Uterus (tissue), 4 donors: ENCODE results near the gene AGXT. TPM values are rescaled to one million over a fixed set of nuclear protein-coding genes. Genes with fewer than 3 reads are reported as not detected.

Experiments
- DNase-seq, 2 donors: peaks; one replicate each; pipeline ENCODE4 v3.0.0-alpha.2; 2019 to 2020
- H3K27ac ChIP-seq, 2 donors: fragments of 200-600 bp; sonication (generic); 1 replicate in 1 of 2; 2 replicates in 1 of 2; pipeline ENCODE4 v1.5.1; 2016 to 2018
- H3K27me3 ChIP-seq, 2 donors: fragments of 200-600 bp; sonication (generic); one replicate each; pipeline ENCODE4 v1.5.1; 2018 to 2019; ENCODE audit warnings: control low read depth in 1 of 2
- H3K36me3 ChIP-seq, 2 donors: fragments of 200-600 bp; sonication (generic); one replicate each; pipeline ENCODE4 v1.5.1; 2019; ENCODE audit warnings: control low read depth in 1 of 2
- H3K4me1 ChIP-seq, 2 donors: fragments of 200-600 bp; sonication (generic); one replicate each; pipeline ENCODE4 v1.5.1; 2018 to 2019; ENCODE audit warnings: control low read depth in 1 of 2
- H3K4me3 ChIP-seq, 2 donors: fragments of 200-600 bp; sonication (generic); 1 replicate in 1 of 2; 2 replicates in 1 of 2; pipeline ENCODE4 v1.5.1; 2018 to 2019; ENCODE audit warnings: mild to moderate bottlenecking in 1 of 2
- H3K9me3 ChIP-seq, 2 donors: fragments of 200-600 bp; sonication (generic); one replicate each; pipeline ENCODE4 v1.5.1; 2019; ENCODE audit warnings: control low read depth in 1 of 2
- POLR2A ChIP-seq, 2 donors: fragments of 450-650 bp; IDR thresholded peaks; one replicate each; pipeline ENCODE4 v1.6.1; 2016; ENCODE audit warnings: antibody characterized with exemption in 2 of 2, mild to moderate bottlenecking in 1 of 2, moderate library complexity in 1 of 2
- intact Hi-C: fragments of 100-400 bp; cut with DNase I; formaldehyde crosslinking; loops from one replicate; pipeline ENCODE4 v1.15.1; 2023; ENCODE audit warnings: low total_unique reads
- total RNA-seq, 4 donors: library from RNA; depleted of rRNA in 3 of 4; stranded (reverse); fragments of >200 nt in 3 of 4; gene quantifications; one replicate each; pipeline versions ENCODE4 v1.1.0 to v1.2.4, GENCODE V29; 2014 to 2023
- TF ChIP-seq, protein P1 (sequence below), 4 experiments: fragments of 200-600 bp in 2 of 4; fragments of 450-650 bp in 2 of 4; sonication (generic) in 2 of 4; IDR thresholded peaks; one replicate each; pipeline ENCODE4 v1.5.1; 2016 to 2019; ENCODE audit warnings: antibody characterized with exemption in 4 of 4, mild to moderate bottlenecking in 2 of 4, moderate library complexity in 1 of 4
- donor health status: DM: yes; HTN: yes; CAD: no.

Gene AGXT
- total RNA-seq, 4 donors from 2014 or later, result not detected

DNA sequence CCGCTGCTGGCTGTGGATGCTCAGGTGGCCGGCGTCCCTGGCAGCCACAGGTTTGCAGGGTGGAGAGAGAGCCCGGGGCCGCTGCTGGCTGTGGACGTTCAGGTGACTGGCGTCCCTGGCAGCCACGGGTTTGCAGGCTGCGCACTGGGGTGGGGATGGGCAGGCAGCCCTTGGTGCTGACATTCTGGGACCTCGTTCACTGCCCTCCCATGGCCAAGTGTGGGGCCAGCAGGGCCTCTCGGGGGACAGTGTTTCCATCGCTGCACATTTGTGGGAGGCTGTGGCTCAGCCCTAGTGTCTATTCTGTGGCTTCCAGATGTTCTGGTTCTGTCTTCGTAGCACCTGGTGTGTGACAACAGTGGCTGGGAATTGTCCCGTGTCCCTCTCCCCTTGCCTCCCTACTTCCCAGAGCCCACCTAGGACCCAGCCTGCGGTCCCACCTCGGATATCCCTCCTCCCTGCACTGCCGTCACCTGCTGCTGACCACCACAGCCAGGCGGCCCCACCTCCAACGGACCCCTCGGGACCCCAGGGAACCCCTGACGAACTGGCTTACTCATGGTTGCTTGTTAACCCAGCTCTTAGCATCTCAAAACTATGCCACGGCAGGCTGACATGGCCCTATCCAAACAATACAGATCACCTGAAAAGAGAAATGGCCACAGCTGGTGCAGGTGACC lies 38.4 kb downstream of the AGXT start:
- no peak for DNase-seq
- H3K36me3 ChIP-seq, result no peaks in the 10 kb centered on the region
- intact Hi-C loops, result no loop called here
- no peak overlapping the region for H3K4me3 ChIP-seq
- no peaks in the 10 kb centered on the region for H3K27me3 ChIP-seq
- H3K9me3 ChIP-seq, result no peaks in the 10 kb centered on the region
- no peaks in the 10 kb centered on the region for H3K4me1 ChIP-seq
- no peak overlapping the region for H3K27ac ChIP-seq
- TF ChIP-seq, protein P1, sequence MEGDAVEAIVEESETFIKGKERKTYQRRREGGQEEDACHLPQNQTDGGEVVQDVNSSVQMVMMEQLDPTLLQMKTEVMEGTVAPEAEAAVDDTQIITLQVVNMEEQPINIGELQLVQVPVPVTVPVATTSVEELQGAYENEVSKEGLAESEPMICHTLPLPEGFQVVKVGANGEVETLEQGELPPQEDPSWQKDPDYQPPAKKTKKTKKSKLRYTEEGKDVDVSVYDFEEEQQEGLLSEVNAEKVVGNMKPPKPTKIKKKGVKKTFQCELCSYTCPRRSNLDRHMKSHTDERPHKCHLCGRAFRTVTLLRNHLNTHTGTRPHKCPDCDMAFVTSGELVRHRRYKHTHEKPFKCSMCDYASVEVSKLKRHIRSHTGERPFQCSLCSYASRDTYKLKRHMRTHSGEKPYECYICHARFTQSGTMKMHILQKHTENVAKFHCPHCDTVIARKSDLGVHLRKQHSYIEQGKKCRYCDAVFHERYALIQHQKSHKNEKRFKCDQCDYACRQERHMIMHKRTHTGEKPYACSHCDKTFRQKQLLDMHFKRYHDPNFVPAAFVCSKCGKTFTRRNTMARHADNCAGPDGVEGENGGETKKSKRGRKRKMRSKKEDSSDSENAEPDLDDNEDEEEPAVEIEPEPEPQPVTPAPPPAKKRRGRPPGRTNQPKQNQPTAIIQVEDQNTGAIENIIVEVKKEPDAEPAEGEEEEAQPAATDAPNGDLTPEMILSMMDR (IDR thresholded peaks at IDR 0.05), result no peak
- TF ChIP-seq POLR2A (IDR thresholded peaks at IDR 0.05), result no peak

DNA sequence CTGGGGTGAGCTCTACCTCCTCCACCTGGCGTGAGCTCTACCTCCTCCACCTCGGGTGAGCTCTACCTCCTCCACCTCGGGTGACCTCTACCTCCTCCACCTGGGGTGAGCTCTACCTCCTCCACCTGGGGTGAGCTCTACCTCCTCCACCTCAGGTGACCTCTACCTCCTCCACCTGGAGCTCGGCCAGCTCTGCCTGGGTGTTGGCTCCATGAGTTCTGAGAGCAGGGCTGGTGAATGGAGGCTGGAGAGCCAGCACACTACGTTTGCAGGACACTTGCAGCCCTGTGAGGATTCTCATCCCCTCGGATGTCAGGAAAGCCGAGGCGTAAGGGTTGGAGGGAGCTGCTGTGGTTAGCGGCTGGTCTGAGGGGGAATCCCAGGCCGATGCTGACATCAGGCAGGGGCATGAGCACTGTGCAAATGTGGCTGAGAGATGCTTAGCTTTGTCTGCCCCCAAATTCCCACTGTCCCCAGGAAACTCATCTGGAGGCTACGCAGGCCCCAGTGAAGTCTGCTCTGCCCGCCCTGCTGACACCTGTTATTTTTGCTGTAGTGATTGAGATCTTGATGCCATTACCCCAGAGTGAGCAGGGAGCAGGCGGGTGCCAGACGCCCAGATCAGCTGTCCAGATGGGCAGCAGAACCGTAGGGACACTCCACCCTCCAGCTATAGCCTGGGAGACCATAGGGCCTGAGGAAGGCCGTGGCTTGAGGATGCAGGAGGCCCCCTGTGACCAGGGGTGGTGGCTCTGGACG lies 40.8 kb downstream of the AGXT start:
- H3K27ac ChIP-seq, result no peak overlapping the region
- intact Hi-C loops, result no loop called here
- H3K4me1 ChIP-seq, result no peaks in the 10 kb centered on the region
- H3K36me3 ChIP-seq, result no peaks in the 10 kb centered on the region
- no peaks in the 10 kb centered on the region for H3K9me3 ChIP-seq
- no peak for DNase-seq
- TF ChIP-seq POLR2A (IDR thresholded peaks at IDR 0.05), result no peak
- TF ChIP-seq, protein P1 (IDR thresholded peaks at IDR 0.05), result no peak
- H3K4me3 ChIP-seq, result no peak overlapping the region
- H3K27me3 ChIP-seq, result no peaks in the 10 kb centered on the region

DNA sequence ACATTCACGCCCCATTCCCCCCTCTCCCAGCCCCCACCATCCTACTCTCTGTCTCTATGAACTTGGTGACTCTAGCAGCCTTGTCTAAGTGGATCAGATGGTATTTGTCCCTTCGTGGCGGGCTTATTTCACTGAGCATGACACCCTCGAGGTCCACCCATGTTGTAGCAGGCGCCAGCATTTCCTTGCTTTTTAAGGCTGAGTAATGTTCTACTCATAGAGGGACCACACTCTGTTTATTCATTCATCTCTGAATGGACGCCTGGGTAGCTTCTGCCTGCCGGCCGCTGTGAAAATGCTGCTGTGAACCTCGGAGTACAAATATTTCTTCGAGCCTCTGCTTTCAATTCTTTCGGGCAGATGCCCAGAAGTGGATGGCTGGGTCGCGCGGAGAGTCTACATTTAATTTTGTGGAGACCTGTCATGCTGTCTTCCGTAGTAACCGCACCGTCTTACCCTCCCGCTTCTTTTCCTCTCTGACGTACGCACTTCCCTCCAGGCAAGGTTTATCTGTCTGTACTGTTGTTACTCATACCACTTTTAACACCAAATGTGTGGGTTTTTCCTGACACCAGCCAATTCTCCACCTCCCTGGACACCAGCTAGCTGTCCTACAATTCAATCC lies 43.1 kb downstream of the AGXT start:
- Histone ChIP-seq H3K4me3 (no peak overlapping the region), H3K27ac (no peak overlapping the region), H3K36me3 (no peaks in the 10 kb centered on the region), H3K4me1 (peaks cover 0 to 12% of the 10 kb centered on the region in 2 donors), H3K9me3 (no peaks in the 10 kb centered on the region), H3K27me3 (no peaks in the 10 kb centered on the region)
- no peak for DNase-seq
- no peak for TF ChIP-seq POLR2A (IDR thresholded peaks at IDR 0.05)
- TF ChIP-seq, protein P1 (IDR thresholded peaks at IDR 0.05), result no peak
- intact Hi-C loops, result no loop called here

DNA sequence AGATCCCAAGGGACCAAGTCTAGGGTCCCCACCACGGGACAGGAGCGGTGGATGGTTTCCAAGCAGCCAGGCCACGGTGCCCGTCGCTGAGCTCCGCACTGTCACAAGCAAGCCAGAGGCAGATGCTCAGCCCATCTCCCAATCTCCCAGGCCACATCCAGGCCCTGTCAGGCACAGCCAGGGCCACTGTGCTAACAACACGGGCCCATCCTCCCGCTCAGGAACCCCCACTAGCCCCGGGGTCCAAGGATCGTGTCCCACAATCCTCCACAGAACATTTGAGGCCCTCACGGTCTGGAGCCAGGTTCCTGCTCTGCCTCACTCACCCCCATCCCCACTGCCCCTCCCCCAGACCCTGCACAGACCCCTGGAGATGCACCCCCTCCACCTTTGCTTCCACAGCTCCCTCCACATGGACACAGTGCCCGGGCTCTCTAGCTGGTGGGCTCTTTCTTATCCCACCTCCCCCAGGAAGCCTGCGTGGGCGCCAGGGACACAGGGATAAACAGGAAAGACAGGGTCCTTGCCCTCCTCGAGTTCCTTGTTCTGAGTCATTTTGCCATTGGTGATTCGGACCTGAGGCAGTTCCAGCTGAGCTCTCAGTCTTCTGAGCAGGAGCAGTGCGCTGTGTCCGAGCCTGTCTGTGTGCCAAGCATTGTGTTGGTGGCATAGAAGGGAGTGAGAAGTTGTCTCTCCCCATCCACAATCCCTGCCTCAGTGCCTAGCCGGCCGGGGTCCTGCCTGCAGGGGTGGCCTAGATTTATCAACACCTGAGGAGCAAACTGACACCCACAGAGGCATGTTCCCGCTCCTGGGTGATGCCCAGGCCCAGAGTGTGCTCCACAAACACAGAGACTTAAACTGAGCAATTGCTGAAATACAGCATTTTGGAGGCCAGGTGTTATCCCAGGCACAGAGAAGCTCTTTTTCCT lies 44.5 kb downstream of the AGXT start:
- DNase-seq, result no peak

More for the DNA sequence above, 44.5 kb downstream of the AGXT start:
- Histone ChIP-seq H3K27me3 (no peaks in the 10 kb centered on the region), H3K4me3 (no peak overlapping the region), H3K27ac (no peak overlapping the region), H3K9me3 (no peaks in the 10 kb centered on the region), H3K4me1 (peaks cover 0 to 12% of the 10 kb centered on the region in 2 donors), H3K36me3 (no peaks in the 10 kb centered on the region)
- TF ChIP-seq POLR2A (IDR thresholded peaks at IDR 0.05), result no peak
- TF ChIP-seq, protein P1 (IDR thresholded peaks at IDR 0.05), result no peak
- intact Hi-C loops, result no loop called here
